GM19438 (cell line): ENCODE data around the gene GABRG3.

Experiments
- ATAC-seq: cut with Tn5 transposase; IDR thresholded peaks from one replicate; pipeline ENCODE4 v1.9.1; 2021; ENCODE audit warnings: low read depth; ENCODE audit not compliant: unreplicated experiment

The GABRG3 gene

GRCh38 chr15:27235681-27236080, 264.7 kb downstream of the GABRG3 start:
- ATAC-seq = no peak

GRCh38 chr15:27237319-27237939, 266.4 kb downstream of the GABRG3 start:
- no peak for ATAC-seq

GRCh38 chr15:27238209-27238608, 267.2 kb downstream of the GABRG3 start:
- no peak for ATAC-seq

GRCh38 chr15:27238707-27239423, 267.9 kb downstream of the GABRG3 start:
- ATAC-seq = no peak

GRCh38 chr15:27241943-27242342, 271.0 kb downstream of the GABRG3 start:
- ATAC-seq = no peak

GRCh38 chr15:27244047-27244446, 273.1 kb downstream of the GABRG3 start:
- no peak for ATAC-seq

GRCh38 chr15:27248251-27248650, 277.3 kb downstream of the GABRG3 start:
- no peak for ATAC-seq

- no peak for ATAC-seq
Observed at GRCh38 chr15:27249046-27249759, 278.2 kb downstream of the GABRG3 start.

- ATAC-seq = no peak
Observed at GRCh38 chr15:27249760-27250109, 278.8 kb downstream of the GABRG3 start.

- no peak for ATAC-seq
Observed at GRCh38 chr15:27250223-27250622, 279.2 kb downstream of the GABRG3 start.

GRCh38 chr15:27254055-27254454, 283.1 kb downstream of the GABRG3 start:
- ATAC-seq = no peak

- ATAC-seq = no peak
Observed at GRCh38 chr15:27254801-27255200, 283.8 kb downstream of the GABRG3 start.

- no peak for ATAC-seq
Observed at GRCh38 chr15:27256446-27256845, 285.5 kb downstream of the GABRG3 start.

GRCh38 chr15:27258287-27258686, 287.3 kb downstream of the GABRG3 start:
- ATAC-seq = no peak

- no peak for ATAC-seq
Observed at GRCh38 chr15:27260523-27260922, 289.5 kb downstream of the GABRG3 start.

GRCh38 chr15:27268923-27269322, 297.9 kb downstream of the GABRG3 start:
- no peak for ATAC-seq

- ATAC-seq = no peak
Observed at GRCh38 chr15:27271258-27271657, 300.3 kb downstream of the GABRG3 start.

- no peak for ATAC-seq
Observed at GRCh38 chr15:27272427-27272826, 301.4 kb downstream of the GABRG3 start.

- ATAC-seq = no peak
Observed at GRCh38 chr15:27273506-27273905, 302.5 kb downstream of the GABRG3 start.

GRCh38 chr15:27278761-27279160, 307.8 kb downstream of the GABRG3 start:
- no peak for ATAC-seq

GRCh38 chr15:27292641-27293040, 321.7 kb downstream of the GABRG3 start:
- ATAC-seq = no peak

- ATAC-seq = no peak
Observed at GRCh38 chr15:27293607-27294006, 322.6 kb downstream of the GABRG3 start.
